MM.1S (cell line): ENCODE results near the gene CCL28.
"Not testable (repeated sequence)": the region's sequence is repeated elsewhere in the genome, so short reads cannot be mapped to it uniquely, and the experiment has no call there.

Source experiments
- DNase-seq: peaks from one replicate; pipeline ENCODE4 v3.0.0-alpha.2; 2015
- H2AFZ ChIP-seq: fragments of 300-600 bp; sonication (generic); 2 replicates; pipeline ENCODE4 v1.6.0; 2016; ENCODE audit warnings: antibody characterized with exemption, low read length
- H3F3A ChIP-seq: fragments of 300-600 bp; sonication (generic); 2 replicates; pipeline ENCODE4 v1.6.1; 2016; ENCODE audit warnings: mild to moderate bottlenecking, antibody characterized with exemption, low read length, moderate library complexity, mixed read lengths; ENCODE audit not compliant: insufficient read depth
- H3K27ac ChIP-seq: fragments of 300-600 bp; sonication (generic); 2 replicates; pipeline ENCODE4 v1.5.1; 2016; ENCODE audit warnings: mild to moderate bottlenecking, low read length
- H3K27me3 ChIP-seq: fragments of 300-600 bp; sonication (generic); replicated peaks from 2 replicates; pipeline ENCODE4 v1.6.0; 2016; ENCODE audit warnings: low read length; ENCODE audit not compliant: insufficient read depth
- H3K36me3 ChIP-seq: fragments of 300-600 bp; sonication (generic); replicated peaks from 2 replicates; pipeline ENCODE4 v1.6.1; 2016; ENCODE audit warnings: mild to moderate bottlenecking, low read length, mixed read lengths; ENCODE audit not compliant: insufficient read depth
- H3K4me1 ChIP-seq: fragments of 300-600 bp; sonication (generic); 2 replicates; pipeline ENCODE4 v1.6.1; 2016; ENCODE audit warnings: low read length, mixed read lengths
- H3K4me2 ChIP-seq: fragments of 300-600 bp; sonication (generic); 2 replicates; pipeline ENCODE4 v1.6.0; 2016; ENCODE audit warnings: low read depth, low read length
- H3K4me3 ChIP-seq: fragments of 300-600 bp; sonication (generic); 2 replicates; pipeline ENCODE4 v1.5.1; 2016; ENCODE audit warnings: low read length, mixed read lengths
- H3K79me2 ChIP-seq: fragments of 300-600 bp; sonication (generic); 2 replicates; pipeline ENCODE4 v1.6.1; 2016; ENCODE audit warnings: mixed run types, low read length, mixed read lengths
- H3K9ac ChIP-seq: fragments of 300-600 bp; sonication (generic); 2 replicates; pipeline ENCODE4 v1.6.1; 2016; ENCODE audit warnings: low read length, mixed read lengths
- H3K9me2 ChIP-seq: fragments of 300-600 bp; sonication (generic); replicated peaks from 2 replicates; pipeline ENCODE4 v1.6.1; 2016; ENCODE audit warnings: mild to moderate bottlenecking, low read length, mixed read lengths; ENCODE audit not compliant: insufficient read depth
- H3K9me3 ChIP-seq: fragments of 300-600 bp; sonication (generic); replicated peaks from 2 replicates; pipeline ENCODE4 v1.6.1; 2016; ENCODE audit warnings: mild to moderate bottlenecking, low read length, mixed read lengths; ENCODE audit not compliant: insufficient read depth
- H4K20me1 ChIP-seq: fragments of 300-600 bp; sonication (generic); 2 replicates; pipeline ENCODE4 v1.6.1; 2016; ENCODE audit warnings: mild to moderate bottlenecking, low read length, moderate library complexity, mixed read lengths; ENCODE audit not compliant: insufficient read depth
- CTCF ChIP-seq: fragments of 300-600 bp; sonication (generic); IDR thresholded peaks from 2 replicates; pipeline ENCODE4 v1.5.1; 2016; ENCODE audit warnings: antibody characterized with exemption, low read length, mixed read lengths
- EZH2 ChIP-seq: fragments of 300-600 bp; sonication (generic); optimal IDR thresholded peaks from 2 replicates; pipeline ENCODE3; 2017; ENCODE audit warnings: low read depth, mild to moderate bottlenecking, antibody characterized with exemption, low read length, mixed read lengths
- EZH2phosphoT487 ChIP-seq: fragments of 300-600 bp; sonication (generic); IDR thresholded peaks from 2 replicates; pipeline ENCODE4 v1.6.1; 2018; ENCODE audit warnings: antibody characterized with exemption, low read length

Gene CCL28

GRCh38 chr5:43367453-43367852, 44.7 kb downstream of the CCL28 start:
- H4K20me1 ChIP-seq, result no peaks in the 10 kb centered on the region
- H2AFZ ChIP-seq, result no peak overlapping the region
- no peaks in the 10 kb centered on the region for H3K36me3 ChIP-seq
- no peak overlapping the region for H3K4me2 ChIP-seq
- no peak for DNase-seq
- no peaks in the 10 kb centered on the region for H3F3A ChIP-seq
- no peak overlapping the region for H3K27ac ChIP-seq
- H3K79me2 ChIP-seq, result no peaks in the 10 kb centered on the region
- no peaks in the 10 kb centered on the region for H3K9me2 ChIP-seq
- H3K9me3 ChIP-seq, result no peaks in the 10 kb centered on the region
- no peak overlapping the region for H3K4me3 ChIP-seq
- TF ChIP-seq CTCF (no peak), EZH2phosphoT487 (no peak), EZH2 (no peak)
- H3K27me3 ChIP-seq, result no peaks in the 10 kb centered on the region
- no peaks in the 10 kb centered on the region for H3K4me1 ChIP-seq
- no peak overlapping the region for H3K9ac ChIP-seq

GRCh38 chr5:43366680-43367246, 45.4 kb downstream of the CCL28 start:
- DNase-seq, H3K27me3 ChIP-seq, H3K4me3 ChIP-seq: not testable (repeated sequence)

GRCh38 chr5:43365155-43365554, 47.0 kb downstream of the CCL28 start:
- H2AFZ ChIP-seq, H3K9me3 ChIP-seq: not testable (repeated sequence)

More at GRCh38 chr5:43366680-43367246, 45.4 kb downstream of the CCL28 start:
- H3K36me3 ChIP-seq, H3K9me3 ChIP-seq, H3K79me2 ChIP-seq, H3K9me2 ChIP-seq, H3F3A ChIP-seq, H3K27ac ChIP-seq, H3K4me2 ChIP-seq, H4K20me1 ChIP-seq, H3K9ac ChIP-seq, H2AFZ ChIP-seq, H3K4me1 ChIP-seq: not testable (repeated sequence)

GRCh38 chr5:43363445-43364152, 48.6 kb downstream of the CCL28 start:
- no peaks in the 10 kb centered on the region for H3K4me1 ChIP-seq
- no peaks in the 10 kb centered on the region for H3K79me2 ChIP-seq
- H4K20me1 ChIP-seq, result no peaks in the 10 kb centered on the region
- H2AFZ ChIP-seq, result no peak overlapping the region
- no peak overlapping the region for H3K27ac ChIP-seq
- H3K9me3 ChIP-seq, result no peaks in the 10 kb centered on the region
- no peak overlapping the region for H3K4me2 ChIP-seq
- H3K36me3 ChIP-seq, result no peaks in the 10 kb centered on the region
- no peaks in the 10 kb centered on the region for H3K27me3 ChIP-seq
- H3K4me3 ChIP-seq, result no peak overlapping the region
- DNase-seq, result no peak
- no peaks in the 10 kb centered on the region for H3K9me2 ChIP-seq
- no peaks in the 10 kb centered on the region for H3F3A ChIP-seq
- H3K9ac ChIP-seq, result no peak overlapping the region
- TF ChIP-seq CTCF (no peak), EZH2 (no peak), EZH2phosphoT487 (no peak)

More at GRCh38 chr5:43365155-43365554, 47.0 kb downstream of the CCL28 start:
- not testable (repeated sequence) for H3F3A ChIP-seq, H3K4me1 ChIP-seq, H3K36me3 ChIP-seq, H3K4me2 ChIP-seq, DNase-seq, H3K79me2 ChIP-seq, H3K9ac ChIP-seq, H3K27me3 ChIP-seq, H4K20me1 ChIP-seq, H3K27ac ChIP-seq, H3K9me2 ChIP-seq, H3K4me3 ChIP-seq
